DMS53 (cell line): ENCODE data around the gene AMY2B.
"Not testable (repeated sequence)": the region's sequence is repeated elsewhere in the genome, so short reads cannot be mapped to it uniquely, and the experiment has no call there.

Experiments
- DNase-seq: peaks from one replicate; lab custom pipeline; 2025; lab: John Stamatoyannopoulos, UW

AMY2B gene

GRCh38 chr1:103571289-103571688, at the start of gene AMY2B:
Gene AMY2B, plus strand, starts transcription at chr1:103571589. Its CDS starts 14 bp downstream, at chr1:103571603.
- not testable (repeated sequence) for DNase-seq

GRCh38 chr1:103523346-103523745, 48.0 kb upstream of the AMY2B start:
- no peak for DNase-seq

GRCh38 chr1:103525114-103525606, 46.2 kb upstream of the AMY2B start:
- peak; percentile 93 for DNase-seq

GRCh38 chr1:103525607-103526507, 45.5 kb upstream of the AMY2B start, which contains the start of gene RNPC3:
Gene RNPC3, plus strand, starts transcription at chr1:103525699. Its CDS starts 372 bp downstream, at chr1:103526071.
- DNase-seq: peak; percentile 99

- DNase-seq: no peak
Measured at GRCh38 chr1:103527331-103527730, 44.1 kb upstream of the AMY2B start.

- DNase-seq: peak; percentile 24
Measured at GRCh38 chr1:103529746-103530145, 41.6 kb upstream of the AMY2B start.

- DNase-seq: no peak
Measured at GRCh38 chr1:103538226-103538625, 33.2 kb upstream of the AMY2B start.

GRCh38 chr1:103541431-103541830, 30.0 kb upstream of the AMY2B start:
- no peak for DNase-seq

GRCh38 chr1:103546496-103546895, 24.9 kb upstream of the AMY2B start:
- no peak for DNase-seq

GRCh38 chr1:103547840-103548239, 23.5 kb upstream of the AMY2B start:
- no peak for DNase-seq

- DNase-seq: no peak
Measured at GRCh38 chr1:103560427-103560826, 11.0 kb upstream of the AMY2B start.

GRCh38 chr1:103561124-103561523, 10.3 kb upstream of the AMY2B start:
- DNase-seq: not testable (repeated sequence)

- peak; percentile 33 for DNase-seq
Measured at GRCh38 chr1:103561643-103562395, 9.6 kb upstream of the AMY2B start.

- no peak for DNase-seq
Measured at GRCh38 chr1:103563056-103563455, 8.3 kb upstream of the AMY2B start.

GRCh38 chr1:103569493-103569892, 1.9 kb upstream of the AMY2B start:
- DNase-seq: no peak

- no peak for DNase-seq
Measured at GRCh38 chr1:103576065-103576464, 4.7 kb downstream of the AMY2B start.

GRCh38 chr1:103576784-103577183, 5.4 kb downstream of the AMY2B start:
- DNase-seq: not testable (repeated sequence)

GRCh38 chr1:103582464-103582863, 11.1 kb downstream of the AMY2B start:
- no peak for DNase-seq

GRCh38 chr1:103583887-103584286, 12.5 kb downstream of the AMY2B start:
- no peak for DNase-seq

GRCh38 chr1:103584537-103584936, 13.1 kb downstream of the AMY2B start:
- DNase-seq: no peak

- DNase-seq: not testable (repeated sequence)
Measured at GRCh38 chr1:103602740-103603139, 31.4 kb downstream of the AMY2B start.

- no peak for DNase-seq
Measured at GRCh38 chr1:103616362-103616761, 45.0 kb downstream of the AMY2B start.
